HepG2 (cell line): ENCODE measurements around the gene TRANK1.

Experiments
- AFF4 ChIP-seq: sonication (generic); formaldehyde crosslinking; IDR thresholded peaks from 2 replicates; pipeline ENCODE4 v1.4.0; 2020; ENCODE audit warnings: missing genetic modification reagents
- ETV6 ChIP-seq: sonication (generic); formaldehyde crosslinking; conservative IDR thresholded peaks from 2 replicates; pipeline ENCODE4 v1.4.0; 2020; ENCODE audit warnings: missing genetic modification reagents
- GABPB1 ChIP-seq: IDR thresholded peaks from 2 replicates; pipeline ENCODE4 v1.6.1; 2016; ENCODE audit warnings: mild to moderate bottlenecking, missing genetic modification reagents, moderate library complexity, missing compliant biosample characterization
- ZNF232 ChIP-seq: sonication (generic); formaldehyde crosslinking; IDR thresholded peaks from 2 replicates; pipeline ENCODE4 v1.4.0; 2020; ENCODE audit warnings: missing genetic modification reagents, borderline replicate concordance

GRCh38 chr3:36864180-36865053 is 80.4 kb downstream of the TRANK1 start:
- TF ChIP-seq ETV6 (no peak), GABPB1 (CRISPR knock-in tag) (no peak), AFF4 (no peak), ZNF232 (CRISPR knock-in tag) (no peak)
